Stromal cell of bone marrow (primary cell): ENCODE results near the gene WWOX.
"Not testable (repeated sequence)": the region's sequence is repeated elsewhere in the genome, so short reads cannot be mapped to it uniquely, and the experiment has no call there.

ENCODE experiments used
- DNase-seq: peaks from one replicate; pipeline ENCODE4 v3.0.0-alpha.2; 2012; ENCODE audit warnings: low read depth

WWOX gene

DNA sequence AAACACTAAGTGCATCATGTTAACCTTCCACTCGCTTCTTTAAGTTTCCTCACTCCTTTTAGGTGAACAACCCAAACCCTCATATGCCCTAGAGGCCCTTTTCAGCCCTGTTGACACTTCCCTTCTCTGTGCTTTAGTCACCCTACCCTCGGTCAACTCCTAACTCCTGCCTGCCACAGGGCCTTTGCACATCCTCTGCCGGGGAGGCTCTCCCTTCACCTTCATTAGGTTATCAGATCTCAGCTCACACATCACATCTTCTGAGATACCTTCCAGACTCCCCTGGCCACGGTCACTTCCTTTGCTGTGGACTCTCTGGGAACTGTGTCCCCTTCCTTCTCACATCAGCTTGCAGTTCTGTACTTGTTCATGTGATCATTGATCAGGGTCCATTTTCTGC is 926.7 kb downstream of the WWOX start:
- no peak for DNase-seq

DNA sequence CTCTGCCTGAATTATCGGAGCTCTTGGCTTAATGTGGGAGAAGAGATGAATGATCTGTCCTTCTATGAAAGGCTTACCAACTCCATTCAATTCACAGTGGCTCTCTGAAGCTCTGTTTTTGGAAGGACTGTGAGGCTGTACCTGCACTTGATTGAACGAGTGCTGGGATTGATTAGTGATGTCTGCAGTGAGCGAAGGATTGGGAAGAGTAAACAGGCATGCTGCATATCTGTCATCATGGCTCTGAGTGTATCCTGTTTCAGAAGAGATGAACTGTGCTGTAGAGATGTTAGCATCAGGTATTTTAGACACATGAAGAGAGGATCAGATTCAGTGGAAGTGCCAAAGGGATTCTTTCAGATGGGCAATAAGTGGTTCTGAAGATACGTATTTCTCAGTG is 937.1 kb downstream of the WWOX start:
- no peak for DNase-seq

DNA sequence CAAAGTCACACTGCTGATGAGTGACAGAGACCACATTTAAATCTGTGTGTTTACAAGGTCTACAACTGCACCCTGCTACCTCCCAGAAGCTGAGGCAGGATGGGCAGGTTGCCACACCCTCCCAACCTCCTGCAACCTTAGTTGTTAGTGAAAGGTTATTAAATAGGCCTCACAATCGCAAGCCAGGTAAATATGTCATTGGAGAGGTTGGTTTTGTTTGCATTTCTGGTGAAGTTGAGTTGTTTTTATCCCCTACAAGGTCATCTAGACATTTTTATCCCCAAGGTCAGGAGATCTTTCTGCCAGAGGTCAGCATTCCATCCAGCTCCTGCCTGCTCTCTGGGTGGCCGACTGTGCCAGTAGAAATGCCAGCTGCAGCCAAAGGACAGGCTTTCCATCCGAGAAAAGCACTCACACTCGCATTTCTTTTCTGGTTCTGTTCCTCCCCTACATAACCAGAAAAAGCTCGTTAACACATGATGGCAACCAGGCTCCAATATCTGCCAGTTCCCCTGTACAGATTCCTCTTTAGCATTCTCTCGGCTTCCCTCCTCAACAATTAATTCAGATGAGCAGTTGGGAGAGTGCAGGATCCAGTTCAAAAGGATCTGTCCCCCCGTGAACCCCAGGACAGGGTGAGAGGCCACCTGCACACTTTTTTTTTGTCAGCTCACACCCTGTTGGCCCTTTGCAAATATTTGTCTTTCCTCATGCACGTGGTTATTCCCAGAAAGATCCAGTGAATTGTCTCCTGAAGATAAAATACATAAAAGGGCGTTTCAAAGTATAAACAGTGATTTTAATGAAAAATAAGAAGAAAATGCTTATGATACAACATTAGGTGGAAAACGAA is 938.3 kb downstream of the WWOX start:
- no peak for DNase-seq

DNA sequence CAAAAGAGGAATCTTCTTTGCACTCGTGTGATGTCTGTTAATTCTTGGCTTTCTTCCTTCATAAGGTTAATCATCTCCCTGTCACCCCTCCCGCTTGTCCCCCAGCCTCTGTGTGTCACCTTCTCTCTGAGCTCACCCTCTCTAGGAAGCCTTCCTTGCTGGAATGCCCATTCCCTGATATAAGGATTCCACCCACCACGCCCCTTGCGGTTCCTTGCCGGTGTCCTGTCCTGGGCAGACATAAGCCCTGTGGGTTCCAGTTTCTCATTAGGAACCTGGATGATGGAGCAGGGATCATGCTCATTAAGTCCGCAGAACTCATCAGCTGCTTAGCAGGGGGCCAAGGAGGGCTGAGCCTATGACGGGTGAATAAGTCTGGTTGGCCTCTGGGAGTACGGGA is 941.8 kb downstream of the WWOX start:
- no peak for DNase-seq

DNA sequence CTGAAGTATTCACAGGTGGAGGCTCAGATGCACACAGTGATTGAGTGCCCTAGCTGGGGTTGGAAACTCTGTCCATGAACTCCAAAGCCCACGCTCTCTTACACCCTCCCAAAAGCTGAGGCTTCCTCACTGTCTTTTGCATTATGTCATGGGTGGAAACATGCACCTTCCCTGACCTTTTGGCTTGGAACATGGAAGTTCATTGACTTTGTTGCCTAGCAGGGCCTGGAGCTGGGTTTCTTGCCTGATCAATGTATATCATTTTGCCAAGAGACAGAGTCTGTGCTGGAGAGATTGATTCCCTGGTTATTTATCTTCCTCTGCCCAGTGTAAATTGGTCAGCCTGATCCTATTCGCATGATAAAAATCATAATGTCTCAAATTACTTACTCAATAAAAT is 942.7 kb downstream of the WWOX start:
- DNase-seq, result no peak

DNA sequence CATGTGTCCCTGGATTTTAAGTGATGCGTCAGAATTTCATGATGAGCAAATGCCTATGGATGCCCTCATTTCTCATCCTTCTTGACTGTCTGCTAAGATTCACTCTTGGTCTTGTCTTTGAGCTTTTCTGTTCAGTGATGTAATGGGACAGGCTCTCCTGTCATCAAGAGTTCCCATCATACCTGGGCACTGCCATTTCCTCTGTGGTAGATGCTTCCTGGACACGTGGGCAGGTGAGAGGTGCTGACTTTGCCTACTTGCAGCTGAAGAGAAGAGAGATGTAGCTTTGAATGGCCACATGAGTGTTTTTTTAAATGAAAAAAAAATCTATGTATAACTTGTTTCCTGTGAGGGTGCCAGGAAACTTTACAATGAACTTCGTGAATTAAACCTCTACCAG is 943.4 kb downstream of the WWOX start:
- DNase-seq, result no peak

DNA sequence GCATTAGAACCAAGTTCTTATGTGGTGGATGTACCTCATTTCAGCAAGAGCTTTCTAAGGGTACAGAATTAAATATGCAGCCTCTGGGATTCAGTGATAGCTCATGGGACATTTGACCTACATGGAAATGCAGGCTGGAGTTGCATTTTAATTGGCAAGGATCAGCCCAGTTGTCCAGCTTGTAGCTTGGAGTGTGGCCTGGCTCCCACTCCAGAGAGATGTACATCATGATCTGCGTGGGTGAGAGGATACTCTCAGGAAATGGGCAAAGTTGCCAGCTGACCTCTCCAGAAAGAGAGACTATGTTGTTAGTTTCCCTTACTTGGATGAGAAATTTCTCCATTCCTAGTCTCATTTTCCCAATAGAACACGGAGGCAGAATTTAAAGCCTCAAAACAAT is 945.7 kb downstream of the WWOX start:
- DNase-seq, result no peak

DNA sequence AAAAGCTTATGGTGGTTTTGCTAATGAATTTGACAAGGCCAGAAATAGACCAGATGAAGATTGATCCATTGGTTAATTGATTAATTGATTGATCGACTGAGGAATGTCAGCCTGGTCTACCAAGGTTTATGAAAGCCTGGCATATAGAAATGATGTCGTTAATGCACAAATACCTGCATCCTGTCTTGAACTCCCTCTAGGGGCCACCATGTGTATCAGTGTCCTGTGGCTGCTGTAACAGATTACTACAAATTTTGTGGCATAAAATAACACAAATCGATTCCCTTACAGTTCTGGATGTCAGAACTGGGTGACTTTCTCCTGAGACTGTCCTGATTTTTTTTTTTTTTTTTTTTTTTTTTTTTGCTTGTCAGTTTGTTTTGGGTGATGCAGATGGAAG is 947.9 kb downstream of the WWOX start:
- no peak for DNase-seq

DNA sequence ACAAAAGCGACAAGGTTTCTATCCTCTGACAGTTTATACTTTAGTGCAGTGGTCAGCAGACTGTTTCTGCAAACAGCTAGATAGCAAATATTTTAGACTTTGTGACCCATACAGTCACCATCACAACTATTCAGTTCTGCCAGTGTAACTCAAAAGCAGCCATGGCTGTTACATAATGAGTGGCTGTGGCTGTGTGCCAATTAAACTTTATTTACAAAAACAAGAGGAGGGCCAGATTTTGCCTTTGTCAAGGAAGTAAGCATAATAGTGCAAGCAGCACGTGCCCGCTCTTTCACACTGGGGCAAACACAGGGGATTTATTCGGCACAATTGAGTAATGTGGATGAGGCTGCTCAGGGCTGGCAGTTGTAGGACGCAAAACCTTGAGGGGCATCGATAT is 949.6 kb downstream of the WWOX start:
- no peak for DNase-seq

DNA sequence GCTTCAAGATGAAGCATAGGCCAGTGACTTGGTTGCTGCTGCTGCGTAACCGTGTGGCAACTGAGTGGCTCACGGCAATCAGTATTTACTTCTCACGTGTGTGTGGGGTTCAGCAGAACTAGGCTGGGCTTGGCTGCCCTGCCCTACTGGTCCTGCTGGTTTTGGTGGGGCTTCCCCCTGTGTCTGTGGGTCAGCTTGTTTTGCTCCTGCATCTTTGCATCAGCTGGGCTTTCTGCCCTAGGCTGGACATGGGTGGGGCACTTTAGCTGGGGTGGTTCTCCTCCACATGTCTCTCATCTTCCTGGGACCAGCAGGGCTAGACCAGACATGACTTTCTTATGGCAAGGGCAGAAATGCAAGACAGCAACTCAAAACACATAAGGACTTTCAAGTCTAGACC is 950.6 kb downstream of the WWOX start:
- no peak for DNase-seq

DNA sequence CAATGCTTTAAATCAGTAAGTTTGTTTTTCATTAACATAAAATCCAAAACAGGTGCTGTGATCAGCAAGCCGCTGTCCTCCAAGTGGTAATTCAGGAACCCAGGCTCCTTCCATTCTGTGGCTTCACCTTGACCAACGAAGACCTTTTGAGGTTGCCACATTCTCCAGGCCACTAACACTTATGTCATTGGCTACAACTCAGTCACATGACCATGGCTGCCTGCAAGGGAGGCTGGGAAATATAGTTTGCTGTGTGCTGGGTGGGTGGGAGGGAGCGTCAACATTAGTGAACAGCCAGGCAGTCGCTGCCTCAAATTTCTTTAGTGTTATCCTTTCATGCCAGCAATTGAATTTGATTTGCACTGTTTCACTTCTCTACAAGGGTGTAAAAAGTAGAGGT is 951.9 kb downstream of the WWOX start:
- no peak for DNase-seq

DNA sequence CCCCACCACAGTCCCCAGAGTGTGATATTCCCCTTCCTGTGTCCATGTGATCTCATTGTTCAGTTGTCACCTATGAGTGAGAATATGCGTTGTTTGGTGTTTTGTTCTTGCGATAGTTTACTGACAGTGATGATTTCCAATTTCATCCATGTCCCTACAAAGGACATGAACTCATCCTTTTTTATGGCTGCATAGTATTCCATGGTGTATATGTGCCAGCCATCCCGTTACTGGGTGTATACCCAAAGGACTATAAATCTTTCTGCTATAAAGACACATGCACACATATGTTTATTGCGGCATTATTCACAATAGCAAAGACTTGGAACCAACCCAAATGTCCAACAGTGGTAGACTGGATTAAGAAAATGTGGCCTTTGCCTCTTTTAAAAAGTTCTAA is 952.7 kb downstream of the WWOX start:
- DNase-seq, result not testable (repeated sequence)

DNA sequence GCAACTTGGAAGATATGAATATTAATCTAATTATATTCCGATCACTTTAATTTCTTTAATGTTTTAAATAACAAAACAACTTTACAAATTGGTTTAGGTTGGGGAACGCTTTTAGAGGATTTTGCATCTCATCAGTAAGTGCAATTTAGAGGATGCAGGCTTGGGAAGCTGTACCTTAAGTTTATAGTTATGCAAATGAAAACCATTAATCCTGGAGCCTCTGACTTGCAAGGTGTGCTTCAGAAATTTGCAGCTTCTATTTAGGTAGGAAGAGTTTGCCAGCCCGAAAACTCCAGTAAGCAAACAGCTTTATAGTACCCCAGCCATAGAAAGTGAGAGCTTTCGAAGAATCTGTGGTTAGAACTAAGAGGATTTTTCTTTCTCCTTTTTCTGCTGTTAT is 954.1 kb downstream of the WWOX start:
- no peak for DNase-seq

DNA sequence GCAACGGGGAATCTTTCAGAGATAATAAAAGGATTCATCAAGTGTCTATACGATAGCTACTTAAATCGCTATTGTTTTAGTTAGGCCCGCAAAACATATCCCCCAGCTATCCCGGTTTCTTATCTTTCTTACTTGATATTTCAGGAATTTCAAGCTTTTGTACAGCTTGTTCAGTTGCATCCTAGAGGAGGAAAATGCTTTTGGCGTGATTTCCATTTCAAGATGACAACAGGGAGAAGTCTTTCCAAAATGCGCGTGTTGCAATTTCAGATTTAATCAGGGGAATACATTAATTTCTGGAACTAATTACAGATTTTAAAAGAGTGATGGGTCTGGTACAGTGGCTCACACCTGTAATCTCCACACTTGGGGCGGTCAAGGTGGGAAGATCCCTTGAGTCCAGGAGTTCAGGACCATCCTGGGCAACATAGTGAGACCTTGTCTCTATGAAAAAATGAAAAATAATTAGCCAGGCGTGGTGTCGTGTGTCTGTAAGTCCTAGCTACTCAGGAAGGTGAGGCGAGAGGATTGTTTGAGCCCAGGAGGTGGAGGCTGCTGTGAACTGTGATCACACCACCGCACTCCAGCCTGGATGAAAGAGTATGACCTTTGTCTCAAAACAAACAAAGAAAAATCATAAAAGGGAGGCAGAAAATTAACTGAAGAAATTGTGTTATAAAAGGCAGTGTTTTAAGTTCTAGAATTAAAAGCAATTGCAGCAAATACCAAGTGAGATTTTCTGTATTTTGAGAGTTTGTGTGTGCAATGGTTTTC is 954.9 kb downstream of the WWOX start:
- DNase-seq, result no peak

DNA sequence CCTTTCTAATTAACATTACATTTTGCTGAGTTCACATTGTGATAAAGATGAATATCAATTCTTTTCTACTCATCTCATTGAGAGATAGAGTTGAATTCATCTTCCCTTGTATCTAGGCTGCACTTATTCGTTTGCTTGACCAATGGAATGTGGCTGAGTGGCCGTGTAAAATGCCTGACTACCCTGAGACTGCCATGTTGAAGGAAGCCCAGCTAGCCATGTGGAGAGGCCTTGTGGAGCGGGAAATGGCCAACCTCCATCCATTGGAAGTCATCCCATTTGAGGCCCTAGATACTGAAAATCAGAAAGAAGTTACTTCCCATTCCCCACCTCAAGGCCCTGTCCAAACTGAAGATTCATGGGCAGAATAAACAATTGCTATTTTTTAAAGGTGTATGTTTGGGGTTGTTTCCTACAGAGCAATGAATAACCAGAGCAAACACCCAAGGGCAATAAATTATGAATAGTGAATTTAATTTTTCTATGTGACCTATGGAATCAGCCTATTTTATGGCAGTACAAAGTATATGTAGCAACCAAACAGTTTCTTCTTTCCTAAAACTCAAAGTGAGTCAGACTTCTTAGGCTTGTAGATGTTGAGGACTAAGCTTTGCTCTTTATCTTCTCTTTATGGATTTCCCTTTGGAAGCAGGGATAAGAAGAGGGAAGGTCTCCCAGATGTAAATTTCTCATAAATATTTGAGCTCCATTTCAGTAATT is 956.0 kb downstream of the WWOX start:
- DNase-seq, result no peak

DNA sequence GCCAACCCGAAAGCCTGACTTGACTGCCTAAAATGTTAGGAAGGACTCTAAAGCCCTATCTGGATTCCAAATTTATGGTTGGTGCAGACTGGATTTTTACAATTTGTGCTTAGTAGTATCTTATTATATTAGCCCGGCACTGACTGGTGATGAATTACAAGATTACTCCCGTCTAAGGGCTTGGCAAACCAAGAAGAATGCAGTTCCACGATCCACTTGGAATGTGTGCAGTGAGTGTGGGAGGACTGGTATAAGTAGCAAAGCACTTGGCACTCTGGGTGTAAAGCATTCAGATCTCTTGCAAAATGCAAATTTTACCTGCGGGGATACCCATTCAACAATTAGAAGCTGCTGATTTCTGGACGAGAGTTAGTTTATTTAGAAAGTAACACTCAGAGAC is 961.7 kb downstream of the WWOX start:
- DNase-seq, result no peak

DNA sequence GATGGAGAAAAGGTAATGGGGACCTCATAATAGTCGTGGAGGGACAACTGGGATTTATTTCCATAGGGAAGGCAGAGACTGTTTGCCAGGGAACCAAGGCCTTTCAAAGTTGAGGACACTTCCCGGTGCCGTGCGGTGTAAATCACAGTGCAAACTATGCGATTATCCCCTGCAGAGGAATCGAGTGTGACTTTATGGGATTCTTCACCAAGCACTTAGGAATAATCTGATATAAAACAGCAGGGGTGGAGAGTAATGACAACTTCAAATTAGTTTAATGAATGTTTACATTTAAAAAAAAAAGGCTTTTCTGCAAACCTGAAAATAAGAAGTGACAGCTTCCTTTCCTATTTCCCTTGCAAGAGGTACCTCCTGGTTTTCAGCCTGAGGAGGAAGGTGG is 962.9 kb downstream of the WWOX start:
- DNase-seq, result no peak

DNA sequence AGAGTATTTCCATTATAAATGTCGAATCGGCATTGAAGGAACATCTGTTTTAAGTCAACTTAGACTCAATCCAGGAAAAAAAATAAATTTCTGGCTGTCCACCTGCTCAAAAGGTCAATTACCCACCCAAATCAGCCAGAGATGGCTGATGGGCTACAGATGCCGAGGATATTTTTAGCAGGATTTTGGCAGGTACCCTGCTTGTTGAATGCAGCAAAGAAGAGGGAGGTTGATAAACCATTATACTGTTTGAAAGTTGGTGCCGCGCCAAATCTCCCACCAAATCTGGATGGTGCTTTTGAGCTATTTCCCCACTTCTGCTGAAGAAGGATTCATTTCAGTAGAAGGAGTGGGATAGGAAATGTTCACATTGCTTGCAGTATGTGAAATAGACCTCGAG is 963.4 kb downstream of the WWOX start:
- DNase-seq, result no peak

DNA sequence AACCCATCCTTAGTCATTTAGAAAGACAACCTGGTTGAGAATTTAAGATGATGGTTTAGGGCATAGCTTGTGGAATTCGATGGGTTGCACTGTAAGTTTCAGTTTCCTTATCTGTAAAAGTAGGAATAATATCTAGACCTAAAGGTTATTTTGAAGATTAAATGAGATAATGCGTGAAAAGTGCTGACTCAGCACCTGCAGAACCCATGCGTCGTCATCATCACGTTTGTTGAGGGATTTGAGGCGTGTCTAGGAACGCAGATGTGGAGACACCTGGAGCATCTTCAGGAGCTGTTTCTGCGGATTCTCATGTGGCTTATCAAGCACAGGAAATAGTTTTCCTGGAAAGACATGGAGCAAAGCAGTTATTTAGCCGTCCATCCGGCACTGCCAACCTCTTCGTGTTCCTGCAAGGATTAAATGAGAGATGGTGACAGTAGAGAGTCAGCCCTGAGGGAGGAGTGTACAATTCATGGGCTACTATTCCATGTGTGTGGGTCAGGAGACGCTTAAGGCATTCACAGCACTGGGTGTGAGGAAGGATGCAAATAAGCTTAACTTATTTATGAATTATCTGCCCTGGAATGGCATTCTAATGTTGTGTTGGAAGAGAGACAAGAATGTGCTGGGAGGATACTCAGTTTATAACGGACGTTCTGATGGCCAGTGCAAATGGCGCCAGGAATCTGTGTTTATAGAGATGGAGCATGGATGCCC is 965.0 kb downstream of the WWOX start:
- DNase-seq, result no peak

DNA sequence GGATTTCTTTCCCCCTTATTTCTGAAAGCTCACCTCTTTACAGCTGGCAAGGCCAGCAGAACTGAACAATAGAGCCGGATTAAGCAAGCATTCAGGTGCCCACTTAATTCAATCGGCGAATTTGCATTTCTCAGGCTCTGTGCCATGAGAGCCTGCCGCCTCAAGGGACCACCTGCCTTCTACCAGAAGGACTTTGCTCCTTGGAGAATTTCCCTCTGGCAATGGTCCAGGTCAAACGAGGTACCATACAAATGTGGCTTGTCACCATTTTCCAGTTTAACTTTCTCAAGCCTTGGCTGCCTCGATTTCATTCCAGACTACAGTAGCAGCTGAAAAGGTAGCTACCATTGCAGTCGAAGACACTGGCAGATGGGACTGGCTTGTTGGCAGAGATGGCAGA is 967.1 kb downstream of the WWOX start:
- no peak for DNase-seq

DNA sequence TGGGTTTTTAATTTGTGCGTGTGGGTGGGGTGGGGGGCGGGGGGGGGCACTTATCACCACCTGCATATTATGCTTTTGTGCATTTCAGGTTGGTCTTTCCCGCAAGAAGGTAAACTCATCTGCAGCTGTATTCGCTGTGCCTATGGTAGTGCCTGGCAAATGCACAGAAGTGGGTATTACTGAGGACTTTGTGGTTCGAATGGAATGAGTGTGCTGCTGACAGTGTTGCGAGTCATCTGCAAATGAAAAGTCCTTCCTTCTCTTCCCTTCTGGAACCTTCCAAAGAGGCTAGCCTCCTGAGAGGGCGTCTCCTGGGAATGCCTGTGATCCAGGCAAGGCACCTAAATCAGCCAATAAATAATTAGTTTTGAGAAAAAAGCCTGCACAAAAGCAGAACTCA is 968.1 kb downstream of the WWOX start:
- DNase-seq, result peak; percentile 19

DNA sequence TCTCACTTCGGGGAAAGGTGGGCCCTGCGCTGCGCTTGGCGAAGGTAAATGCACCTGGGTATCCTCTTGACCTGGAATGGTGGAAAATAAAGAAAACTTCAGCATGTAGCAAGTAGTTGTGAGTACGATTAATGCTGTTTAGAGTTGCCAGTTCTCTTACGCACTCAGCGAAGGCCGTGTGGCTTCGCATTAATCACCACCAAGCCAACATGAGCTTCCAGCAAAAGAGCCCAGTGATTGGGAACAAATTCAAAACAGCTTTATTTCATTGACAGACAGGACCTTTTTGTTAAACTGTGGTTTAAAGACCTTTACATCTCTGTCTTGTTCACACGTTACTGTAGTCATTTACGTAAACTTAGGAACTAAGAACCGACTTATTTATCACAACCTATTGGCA is 969.7 kb downstream of the WWOX start:
- no peak for DNase-seq
